H1 (cell line): ENCODE measurements around the gene ST6GALNAC3.

Source experiments
- CBX5 ChIP-seq: fragments of 300-800, 300-1000 bp; sonication (generic); IDR thresholded peaks from 2 replicates; pipeline ENCODE4 v1.7.1; 2016; ENCODE audit warnings: antibody characterized with exemption, low read length, low read depth
- JUN ChIP-seq: IDR thresholded peaks from 2 replicates; pipeline ENCODE4 v1.6.1; 2011; ENCODE audit warnings: low read depth, mild to moderate bottlenecking, improper control_type of control experiment, low read length
- POLR2AphosphoS5 ChIP-seq: IDR thresholded peaks from 2 replicates; pipeline ENCODE4 v1.6.1; 2011; ENCODE audit warnings: low read depth, low read length
- SP1 ChIP-seq: IDR thresholded peaks from 2 replicates; pipeline ENCODE4 v1.6.1; 2011; ENCODE audit warnings: low read depth, low read length
- TF ChIP-seq, protein P1 (sequence below), 3 experiments: IDR thresholded peaks; 1 replicate in 2 of 3; 2 replicates in 1 of 3; pipeline versions ENCODE4 v1.5.1 to v1.6.1; 2011; ENCODE audit warnings: low read length in 3 of 3, mild to moderate bottlenecking in 3 of 3, inconsistent platforms in 2 of 3, low read depth in 1 of 3, moderate library complexity in 1 of 3; ENCODE audit not compliant: insufficient read depth in 1 of 3; ENCODE audit errors: control extremely low read depth in 1 of 3

DNA sequence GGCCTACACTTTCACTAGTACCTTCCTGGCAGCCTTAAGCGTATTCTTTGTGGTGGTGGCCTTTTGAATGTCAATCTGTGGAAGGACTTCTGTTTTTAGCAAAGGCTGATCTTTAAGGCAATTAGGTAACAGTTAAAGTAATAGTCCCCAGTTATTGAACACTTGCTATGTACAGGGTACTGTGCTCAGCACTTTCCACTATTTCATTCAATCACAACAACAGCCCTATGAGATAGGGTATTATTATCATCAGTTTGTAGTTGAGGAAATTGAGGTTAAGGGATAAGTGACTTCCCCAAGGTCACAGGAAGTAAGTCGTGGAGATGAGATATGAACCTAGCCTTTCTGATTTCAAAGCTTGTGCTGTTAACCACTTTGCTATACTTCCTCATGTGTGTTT, 185.7 kb downstream of the ST6GALNAC3 start:
- TF ChIP-seq JUN (no peak), CBX5 (no peak), POLR2AphosphoS5 (no peak), SP1 (no peak)
- TF ChIP-seq, protein P1, sequence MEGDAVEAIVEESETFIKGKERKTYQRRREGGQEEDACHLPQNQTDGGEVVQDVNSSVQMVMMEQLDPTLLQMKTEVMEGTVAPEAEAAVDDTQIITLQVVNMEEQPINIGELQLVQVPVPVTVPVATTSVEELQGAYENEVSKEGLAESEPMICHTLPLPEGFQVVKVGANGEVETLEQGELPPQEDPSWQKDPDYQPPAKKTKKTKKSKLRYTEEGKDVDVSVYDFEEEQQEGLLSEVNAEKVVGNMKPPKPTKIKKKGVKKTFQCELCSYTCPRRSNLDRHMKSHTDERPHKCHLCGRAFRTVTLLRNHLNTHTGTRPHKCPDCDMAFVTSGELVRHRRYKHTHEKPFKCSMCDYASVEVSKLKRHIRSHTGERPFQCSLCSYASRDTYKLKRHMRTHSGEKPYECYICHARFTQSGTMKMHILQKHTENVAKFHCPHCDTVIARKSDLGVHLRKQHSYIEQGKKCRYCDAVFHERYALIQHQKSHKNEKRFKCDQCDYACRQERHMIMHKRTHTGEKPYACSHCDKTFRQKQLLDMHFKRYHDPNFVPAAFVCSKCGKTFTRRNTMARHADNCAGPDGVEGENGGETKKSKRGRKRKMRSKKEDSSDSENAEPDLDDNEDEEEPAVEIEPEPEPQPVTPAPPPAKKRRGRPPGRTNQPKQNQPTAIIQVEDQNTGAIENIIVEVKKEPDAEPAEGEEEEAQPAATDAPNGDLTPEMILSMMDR (IDR thresholded peaks at IDR 0.05; ENCODE audit: control extremely low read depth in 1 of 3, insufficient read depth in 1 of 3, low read depth in 1 of 3, low read length in 3 of 3), result no peak
